ENCODE data around the gene SLCO3A1.

The SLCO3A1 gene

DNA sequence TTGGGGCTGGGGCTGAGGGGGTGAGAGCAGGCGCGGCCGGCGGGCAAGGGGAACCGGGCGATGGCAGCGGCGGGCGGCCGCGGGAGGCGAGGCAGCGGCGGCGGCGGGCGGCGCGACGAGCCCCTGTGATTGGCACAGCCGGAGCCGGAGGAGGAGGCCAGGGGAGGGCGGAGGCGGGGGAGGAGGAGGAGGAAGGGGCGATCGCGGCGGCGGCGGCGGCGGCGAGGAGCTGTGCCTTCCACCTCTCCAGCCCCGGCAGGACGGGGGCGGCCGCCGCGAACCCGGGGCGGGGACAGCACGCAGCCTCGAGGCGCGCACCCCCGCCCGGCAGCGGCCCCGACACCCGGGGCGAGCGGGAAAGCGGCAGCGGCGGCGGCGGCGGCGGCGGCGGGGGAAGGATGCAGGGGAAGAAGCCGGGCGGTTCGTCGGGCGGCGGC, at the start of gene SLCO3A1:
Gene SLCO3A1 (plus strand): TSS at position 198 of the 437 bp plus-strand sequence.
- DNase-seq (ENCODE audit: low read depth) = no peak

DNA sequence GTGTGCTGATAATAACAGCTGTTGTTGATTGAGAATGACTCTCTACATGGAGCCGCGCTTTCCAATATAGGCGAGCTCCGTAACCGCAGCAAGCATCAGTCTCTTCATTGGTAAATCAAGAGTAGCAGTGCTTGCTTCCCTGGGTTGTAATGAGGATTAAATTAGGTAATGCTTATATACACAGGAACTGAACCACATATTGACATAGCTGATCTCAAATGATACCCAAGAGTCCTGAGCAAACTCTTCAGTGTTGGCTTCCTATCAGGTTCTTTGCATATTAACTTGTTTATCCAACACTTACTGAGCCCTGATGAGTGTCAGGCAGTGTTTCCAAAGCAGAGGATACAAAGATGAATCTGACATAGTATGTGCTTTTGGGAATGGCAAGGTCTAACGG, 46.4 kb upstream of the SLCO3A1 start:
- DNase-seq (ENCODE audit: low read depth) = no peak

DNA sequence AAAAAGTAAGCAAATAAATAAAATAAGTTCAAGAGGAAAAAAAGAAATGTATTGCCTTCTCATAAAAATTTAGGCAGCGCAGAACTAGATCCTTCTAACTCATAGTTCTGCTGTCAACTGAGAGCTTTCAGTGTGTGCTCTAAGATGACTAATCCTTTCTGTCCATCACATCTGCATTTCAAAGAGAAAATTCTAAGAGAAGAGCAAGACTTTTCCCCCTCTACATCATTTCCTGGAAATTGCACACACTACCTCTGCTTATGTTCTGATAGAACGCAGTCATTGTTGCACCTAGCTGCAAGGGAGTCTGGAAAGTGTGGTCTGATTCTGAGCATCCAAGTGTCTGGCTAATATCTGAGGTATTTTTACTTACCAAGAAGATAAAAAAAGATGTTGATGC, 39.6 kb upstream of the SLCO3A1 start:
- no peak for DNase-seq (ENCODE audit: low read depth)

DNA sequence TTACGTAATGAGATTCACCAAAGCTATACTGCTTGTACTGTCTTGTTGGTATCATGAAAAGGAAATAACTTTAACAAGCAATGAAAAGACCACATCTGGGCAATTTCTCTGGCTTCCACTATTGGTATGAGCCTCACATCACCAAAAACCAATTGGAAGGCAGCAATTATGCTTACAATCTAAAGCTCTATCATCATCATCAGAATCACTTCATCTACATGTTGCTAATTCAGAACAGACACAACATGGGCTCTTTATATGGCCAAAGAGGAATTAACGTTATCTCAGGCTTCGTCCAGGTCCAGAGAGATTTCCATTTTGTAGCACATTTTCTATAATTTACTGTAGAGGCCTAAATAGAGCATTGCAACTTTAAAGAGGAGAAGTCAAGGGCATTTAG, 36.6 kb upstream of the SLCO3A1 start:
- no peak for DNase-seq (ENCODE audit: low read depth)

DNA sequence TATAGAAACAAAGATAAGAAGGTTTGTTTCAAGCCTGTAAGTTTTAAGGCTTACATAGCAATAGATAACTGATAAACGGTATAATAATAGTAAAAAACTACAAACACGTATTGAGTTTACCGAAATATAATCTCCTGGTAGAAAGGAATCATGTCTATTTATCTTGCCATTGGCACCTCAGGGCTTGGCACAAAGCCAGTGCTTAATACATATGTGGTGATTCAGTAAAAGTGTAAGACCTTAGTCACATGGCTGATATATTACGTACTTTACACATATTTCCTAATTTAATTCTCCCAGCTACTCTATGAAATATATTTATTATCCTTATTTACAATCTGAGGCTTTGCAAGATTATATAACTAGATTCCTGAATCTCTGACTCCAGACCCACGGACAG, 32.0 kb upstream of the SLCO3A1 start:
- no peak for DNase-seq (ENCODE audit: low read depth)

DNA sequence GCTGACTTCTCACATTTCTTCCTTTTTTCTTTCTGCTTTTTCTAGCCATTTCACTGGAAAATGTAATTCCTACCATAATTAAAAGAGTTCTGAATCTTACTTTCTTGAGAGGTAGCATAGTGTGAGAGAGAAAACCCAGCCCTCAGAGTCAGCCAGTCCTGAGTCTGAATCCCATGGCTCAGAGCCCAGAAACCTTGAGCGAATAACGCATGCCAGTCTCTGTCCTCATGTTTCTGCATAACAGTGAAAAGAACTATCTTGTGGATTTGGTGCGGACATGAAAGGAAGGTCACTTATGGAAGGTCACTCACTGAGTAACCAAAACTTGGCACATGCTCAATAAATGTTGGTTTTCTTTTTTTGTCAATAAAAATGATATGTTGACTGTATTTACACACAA, 29.3 kb upstream of the SLCO3A1 start:
- DNase-seq (ENCODE audit: low read depth) = no peak

DNA sequence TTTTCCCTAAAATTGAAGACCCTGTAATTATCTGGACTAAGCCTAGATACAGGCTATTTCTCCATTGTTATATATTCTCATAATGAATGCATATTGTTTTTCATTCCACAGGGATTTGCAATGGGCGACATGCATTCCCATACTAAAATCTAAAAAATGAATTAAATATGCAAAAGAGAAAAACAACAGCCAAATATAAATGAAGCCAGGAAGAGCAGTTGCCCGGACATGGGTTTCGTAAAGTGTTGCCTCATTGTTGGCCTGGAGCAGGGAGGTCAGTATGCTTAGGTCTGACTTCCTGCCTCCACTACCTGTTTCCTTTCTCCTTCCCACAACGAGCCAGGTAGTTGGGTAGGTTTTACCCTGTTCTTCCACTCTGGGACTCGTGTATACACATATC, 27.1 kb upstream of the SLCO3A1 start:
- DNase-seq (ENCODE audit: low read depth) = no peak

DNA sequence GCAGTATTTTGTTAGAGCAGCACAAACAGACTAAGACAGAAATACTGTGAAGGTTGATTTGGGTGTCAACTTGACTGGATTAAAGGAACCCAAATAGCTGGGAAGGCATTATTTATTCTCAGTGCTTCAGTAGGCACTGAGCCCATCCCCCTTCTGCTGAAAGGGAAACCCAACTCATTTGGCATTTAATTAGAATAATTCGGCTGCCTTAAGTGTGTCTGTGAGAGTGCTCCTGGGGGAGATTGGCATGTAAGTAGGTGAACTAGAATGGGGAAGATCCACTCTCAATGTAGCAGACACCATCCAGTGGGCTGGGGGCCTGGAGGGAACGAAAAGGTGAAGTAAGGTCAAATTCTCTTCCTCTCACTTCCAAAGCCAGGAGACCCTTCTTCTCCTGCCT, 20.5 kb upstream of the SLCO3A1 start:
- no peak for DNase-seq (ENCODE audit: low read depth)

DNA sequence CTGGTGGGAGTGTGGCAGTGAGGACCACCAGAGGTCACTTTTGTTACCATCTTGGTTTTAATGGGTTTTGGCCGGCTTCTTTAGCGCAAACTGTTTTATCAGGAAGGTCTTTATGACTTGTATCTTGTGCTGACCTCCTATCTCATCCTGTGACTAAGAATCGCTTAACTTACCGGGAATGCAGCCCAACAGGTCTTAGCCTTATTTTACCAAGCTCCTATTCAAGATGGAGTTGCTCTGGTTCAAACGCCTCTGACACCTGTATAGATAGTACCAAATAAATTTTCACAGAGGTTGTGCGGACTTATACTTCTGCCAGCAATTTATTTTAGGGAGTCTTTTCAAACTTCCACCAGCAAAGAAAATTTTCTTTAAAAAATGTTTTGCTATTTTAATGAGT, 13.6 kb upstream of the SLCO3A1 start:
- DNase-seq (ENCODE audit: low read depth) = no peak

DNA sequence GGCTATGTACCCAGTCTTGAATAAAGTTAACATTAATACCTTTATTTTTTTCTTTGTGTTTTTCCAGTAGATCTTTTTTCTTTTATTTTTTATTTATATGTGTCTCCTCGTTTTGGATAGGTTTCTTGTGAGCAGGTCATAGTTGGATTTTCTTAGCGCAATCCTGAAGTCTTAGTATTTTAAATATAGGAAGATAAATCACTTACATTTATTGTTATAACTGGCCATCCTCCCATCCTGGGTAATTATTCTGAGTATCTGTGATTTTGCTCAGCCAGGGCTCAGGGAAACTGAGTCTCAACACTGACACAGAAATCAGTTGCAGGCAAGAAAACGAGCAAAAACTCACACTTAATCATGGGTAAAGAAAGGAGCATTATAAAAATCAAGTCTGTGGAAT, 11.6 kb upstream of the SLCO3A1 start:
- DNase-seq (ENCODE audit: low read depth) = no peak

DNA sequence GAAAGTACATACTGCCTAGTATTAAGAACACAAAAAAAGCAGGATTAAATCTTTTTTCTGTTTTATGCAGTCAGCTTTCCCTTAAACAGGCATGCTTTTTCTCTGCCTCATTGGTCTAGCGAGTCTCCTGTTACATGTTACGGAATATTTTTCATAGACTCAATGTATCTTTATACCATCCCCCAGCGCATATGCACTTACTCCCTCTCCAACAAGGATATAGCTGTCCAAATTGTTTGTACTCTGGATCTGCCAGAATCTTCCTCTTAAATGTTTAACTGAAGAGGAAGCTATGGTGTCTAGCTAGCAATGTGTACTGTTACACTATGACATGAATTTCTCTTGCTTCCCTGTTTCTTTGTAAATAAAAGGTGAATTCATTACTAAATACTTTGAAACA, 9.2 kb upstream of the SLCO3A1 start:
- DNase-seq (ENCODE audit: low read depth) = no peak

DNA sequence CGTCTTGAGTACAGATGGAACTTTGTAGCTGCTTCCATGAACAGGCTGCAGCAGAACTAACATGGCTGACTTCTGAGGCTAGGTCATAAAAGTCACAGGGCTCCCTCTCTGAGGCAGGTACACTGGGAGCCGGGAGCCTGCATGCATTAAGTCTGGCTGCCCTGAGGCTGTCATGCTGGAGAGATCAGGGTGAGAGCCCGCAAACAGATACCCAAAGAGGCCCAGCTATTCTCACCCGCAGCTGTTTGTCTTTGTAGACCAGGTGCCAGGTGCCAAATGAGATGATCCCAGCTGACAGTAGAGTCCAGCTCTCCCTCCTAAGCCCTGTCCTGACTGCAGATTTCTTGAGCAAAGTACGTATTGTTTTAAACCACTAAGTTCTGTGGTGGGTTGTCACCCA, 8.6 kb upstream of the SLCO3A1 start:
- no peak for DNase-seq (ENCODE audit: low read depth)

DNA sequence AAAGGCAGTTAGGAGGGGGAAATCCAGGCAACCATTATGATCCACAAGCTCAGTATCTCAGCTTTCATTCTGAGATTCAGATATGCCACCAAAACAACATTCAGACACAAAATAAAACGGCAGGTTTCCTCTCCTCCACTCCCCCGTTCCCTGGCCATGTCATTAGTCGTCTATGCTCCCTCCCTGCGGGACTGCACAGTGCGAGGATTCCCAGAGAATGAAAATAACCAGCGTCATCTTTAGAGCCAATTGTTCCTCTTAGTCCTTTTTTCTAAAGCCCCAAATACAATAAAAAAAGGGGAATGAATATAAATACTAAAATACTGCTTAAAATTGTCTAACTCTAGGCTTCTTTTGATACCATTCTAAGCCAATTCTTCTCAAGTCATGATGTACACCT, 7.8 kb upstream of the SLCO3A1 start:
- DNase-seq (ENCODE audit: low read depth) = no peak

DNA sequence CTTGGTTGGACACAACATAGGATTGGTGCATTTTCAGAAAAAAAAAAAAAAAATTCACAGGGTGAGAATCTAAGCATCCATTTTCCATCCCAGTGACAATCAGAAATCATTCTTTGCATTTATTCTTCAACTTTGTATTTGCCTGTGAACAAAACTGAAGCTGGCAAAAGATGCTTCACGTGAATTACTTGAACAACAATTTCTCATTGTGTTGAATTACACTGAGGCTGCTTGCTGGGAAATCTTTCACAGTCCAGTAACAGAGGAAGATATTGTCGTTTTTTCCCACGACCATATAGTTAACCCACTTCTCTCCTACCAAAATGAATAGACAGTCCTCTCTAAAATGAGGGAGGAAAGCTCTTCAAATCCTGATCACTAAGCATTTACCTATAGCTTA, 4.3 kb upstream of the SLCO3A1 start:
- no peak for DNase-seq (ENCODE audit: low read depth)

DNA sequence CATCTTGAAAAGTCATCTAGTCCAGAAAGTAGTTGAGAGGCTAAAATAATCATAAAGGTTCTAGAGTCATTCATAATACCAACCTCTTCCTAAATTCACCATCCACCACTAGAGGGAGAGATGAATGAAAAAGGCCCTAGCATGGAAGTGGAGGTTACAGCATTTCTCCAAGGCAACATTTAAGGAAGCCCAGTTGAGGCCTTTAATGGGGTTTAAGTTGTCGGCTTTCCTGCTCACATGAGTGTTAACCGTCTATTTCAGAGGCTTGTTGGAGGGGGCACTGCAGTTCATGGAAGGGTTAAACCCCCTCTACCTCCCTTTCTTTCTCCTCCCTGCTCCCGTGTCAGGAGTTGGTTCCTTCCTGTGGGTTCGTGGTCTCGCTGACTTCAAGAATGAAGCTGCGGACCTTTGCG, 3.8 kb upstream of the SLCO3A1 start:
- no peak for DNase-seq (ENCODE audit: low read depth)

DNA sequence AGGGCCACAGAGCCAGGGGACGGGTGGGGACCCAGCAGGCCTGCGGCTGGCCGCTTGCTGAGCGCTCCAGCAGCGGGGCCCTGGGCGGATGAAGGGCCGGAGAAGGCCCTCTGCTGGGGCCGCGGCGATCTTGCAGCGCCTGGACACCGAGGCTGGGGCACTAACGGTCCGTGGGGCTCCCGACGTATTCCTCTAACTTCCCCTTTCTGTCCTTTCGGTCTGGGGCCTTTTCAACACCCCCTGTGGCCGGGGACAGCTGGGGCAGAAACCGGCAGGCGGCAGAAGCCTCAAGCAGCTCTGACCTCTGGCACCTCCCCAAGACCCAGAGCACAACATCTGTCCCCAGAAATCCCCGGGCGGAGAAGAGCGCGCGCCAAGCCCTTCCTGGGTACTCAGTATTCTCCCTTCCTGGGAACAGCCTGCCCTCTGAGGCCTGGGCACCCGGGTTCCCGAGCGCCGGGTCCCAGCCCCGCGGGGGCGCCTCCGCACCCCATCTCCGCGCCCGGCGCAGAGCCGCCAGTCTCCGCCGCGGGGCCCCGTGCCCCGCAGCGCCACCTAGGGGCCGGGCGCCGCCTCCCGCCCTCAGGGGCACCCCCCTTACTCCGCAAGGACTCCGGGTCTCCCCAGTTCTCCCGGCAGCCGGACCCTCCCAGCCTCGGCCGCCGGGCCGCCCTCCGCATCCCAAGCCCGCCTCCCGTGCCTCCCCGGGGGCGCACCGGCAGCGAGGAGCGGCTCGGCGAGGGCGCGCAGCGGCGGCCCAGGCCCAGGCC, 582 bp upstream of the SLCO3A1 start:
- DNase-seq (ENCODE audit: low read depth) = no peak

DNA sequence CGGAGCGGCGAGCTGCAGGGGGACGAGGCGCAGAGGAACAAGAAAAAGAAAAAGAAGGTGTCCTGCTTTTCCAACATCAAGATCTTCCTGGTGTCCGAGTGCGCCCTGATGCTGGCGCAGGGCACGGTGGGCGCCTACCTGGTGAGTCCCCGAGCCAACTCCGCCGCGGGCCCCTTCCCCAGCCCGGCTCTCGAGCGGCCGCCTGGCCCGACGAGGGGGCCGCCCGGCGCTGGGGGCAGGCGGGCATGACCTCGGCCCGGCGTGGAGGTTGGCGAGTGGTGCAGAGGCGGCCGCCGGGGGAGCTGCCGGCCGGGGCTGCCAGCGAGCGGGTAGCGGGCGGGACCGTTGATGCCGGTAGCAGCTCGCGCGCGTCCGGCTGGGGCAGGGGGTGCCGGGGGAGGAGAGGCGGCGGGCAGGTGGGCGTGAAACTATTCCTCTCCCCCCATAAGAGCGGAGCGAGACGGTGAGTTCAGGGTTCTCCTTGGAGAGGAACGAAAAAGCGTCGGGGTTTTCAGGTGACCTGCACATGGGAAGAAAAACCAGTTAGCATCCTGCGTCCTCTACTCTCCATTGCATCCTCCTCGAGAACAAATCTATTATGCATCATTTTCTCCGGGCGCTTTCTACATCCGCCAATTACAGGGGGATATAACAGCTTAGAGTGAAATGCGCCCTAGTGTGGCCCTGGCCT, 585 bp downstream of the SLCO3A1 start:
- no peak for DNase-seq (ENCODE audit: low read depth)

DNA sequence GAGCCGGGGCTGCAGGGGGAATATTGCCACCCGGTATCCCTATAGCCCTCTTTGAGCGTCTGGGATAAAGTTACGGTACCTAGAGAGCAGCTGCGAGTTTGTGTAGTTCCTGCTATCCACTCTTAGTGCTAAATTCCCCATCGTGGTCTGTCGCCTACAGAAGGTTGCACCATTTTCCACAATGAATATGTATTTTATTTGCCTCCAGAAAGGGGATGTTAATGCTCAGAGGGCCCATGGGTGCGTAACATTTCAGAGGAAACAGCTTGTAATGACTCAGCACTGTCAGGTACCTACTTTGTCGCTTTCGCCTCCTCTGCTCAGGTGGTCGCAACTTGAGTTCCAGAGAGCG, 1.1 kb downstream of the SLCO3A1 start:
- DNase-seq (ENCODE audit: low read depth) = no peak

DNA sequence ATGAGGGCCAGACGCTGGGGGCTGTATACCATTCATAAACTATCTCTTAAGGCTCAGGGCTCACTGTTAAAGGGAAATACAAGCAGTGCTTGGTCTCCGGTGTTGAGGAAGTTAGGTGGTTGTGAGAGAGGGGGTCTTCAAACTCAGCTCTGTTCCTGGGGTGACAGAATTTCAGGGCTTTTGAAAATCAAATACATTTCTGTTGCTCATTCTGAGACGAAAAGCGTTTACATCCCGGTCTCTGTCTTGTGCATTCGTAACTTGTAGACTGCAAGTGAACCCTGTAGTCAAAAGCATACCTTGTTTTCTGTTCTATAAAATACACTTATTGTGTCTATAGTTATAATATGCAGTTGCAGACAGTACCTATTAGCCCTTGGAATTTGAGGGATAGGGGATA, 1.7 kb downstream of the SLCO3A1 start:
- DNase-seq (ENCODE audit: low read depth) = no peak

DNA sequence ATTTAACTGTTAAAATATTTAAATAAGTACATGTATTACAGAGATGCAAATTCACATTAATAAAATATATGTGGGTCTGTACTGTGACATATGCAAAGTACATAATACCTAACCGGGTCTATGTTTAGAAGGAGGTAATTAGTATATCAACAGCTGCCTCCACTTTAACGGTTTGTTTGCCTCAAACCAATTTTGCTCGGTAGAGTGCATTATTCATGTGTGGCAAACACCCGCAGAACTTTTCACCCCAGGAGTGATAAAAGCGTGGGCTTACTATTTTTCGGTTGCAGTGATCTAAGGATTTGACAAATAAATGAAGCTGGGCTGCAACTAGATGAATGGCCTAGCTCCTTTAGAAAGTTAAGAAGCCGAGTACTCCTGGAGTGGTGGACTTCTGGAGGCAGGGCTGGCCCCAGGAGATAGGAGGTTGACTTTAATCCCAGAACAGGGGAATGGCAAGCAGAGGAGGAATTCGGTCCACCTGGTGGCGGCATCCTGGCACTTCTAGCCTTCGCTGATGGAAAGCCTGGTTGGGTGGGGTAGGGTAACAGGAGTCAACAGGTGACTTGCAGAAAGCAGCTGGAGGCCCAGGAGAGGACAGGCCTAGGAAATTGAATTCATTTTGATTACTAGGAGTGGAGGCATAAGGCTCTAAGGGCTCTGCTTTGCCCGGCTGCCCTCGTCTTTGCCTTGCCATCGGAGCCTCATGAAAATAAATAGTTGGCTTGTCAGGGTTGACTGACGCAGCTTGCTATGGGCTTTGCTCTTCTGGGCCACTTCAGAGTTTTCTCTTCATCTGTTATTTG, 2.4 kb downstream of the SLCO3A1 start:
- DNase-seq (ENCODE audit: low read depth) = no peak

DNA sequence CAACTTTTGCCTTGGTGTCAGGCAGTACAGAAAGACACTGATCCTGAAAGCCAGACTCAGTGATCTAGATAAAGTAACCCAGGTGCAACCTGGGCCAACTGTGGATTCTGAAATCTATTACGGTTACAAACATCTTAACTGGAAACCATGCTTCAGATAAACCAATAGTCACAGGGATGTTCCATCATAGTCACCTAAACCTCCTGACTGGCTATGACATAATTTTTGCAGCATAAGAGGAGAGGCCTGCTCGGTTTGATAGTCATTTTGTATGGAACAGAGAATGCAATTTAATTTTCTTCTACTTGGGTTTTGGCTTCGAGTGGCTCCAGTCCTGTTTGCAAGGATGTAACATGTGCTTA, 3.7 kb downstream of the SLCO3A1 start:
- no peak for DNase-seq (ENCODE audit: low read depth)

DNA sequence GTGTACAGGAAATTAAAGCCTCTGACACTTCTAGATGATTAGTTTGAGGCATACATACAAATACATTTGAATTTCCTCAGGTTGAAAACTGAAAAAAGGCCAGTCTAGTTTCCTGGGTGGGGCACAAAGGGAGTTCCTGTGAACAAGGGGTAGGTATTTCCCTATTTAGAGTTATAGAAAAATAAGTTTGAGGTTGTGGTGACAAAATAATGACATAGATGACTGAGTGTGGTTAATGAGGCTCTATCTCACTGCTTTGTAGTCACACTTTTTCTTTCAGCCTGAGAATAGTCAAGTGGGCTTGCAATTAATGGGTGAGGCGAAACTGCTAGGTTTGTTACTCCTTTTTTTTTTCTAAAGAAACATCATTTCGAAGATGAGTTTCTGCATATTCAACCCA, 4.3 kb downstream of the SLCO3A1 start:
- no peak for DNase-seq (ENCODE audit: low read depth)

DNA sequence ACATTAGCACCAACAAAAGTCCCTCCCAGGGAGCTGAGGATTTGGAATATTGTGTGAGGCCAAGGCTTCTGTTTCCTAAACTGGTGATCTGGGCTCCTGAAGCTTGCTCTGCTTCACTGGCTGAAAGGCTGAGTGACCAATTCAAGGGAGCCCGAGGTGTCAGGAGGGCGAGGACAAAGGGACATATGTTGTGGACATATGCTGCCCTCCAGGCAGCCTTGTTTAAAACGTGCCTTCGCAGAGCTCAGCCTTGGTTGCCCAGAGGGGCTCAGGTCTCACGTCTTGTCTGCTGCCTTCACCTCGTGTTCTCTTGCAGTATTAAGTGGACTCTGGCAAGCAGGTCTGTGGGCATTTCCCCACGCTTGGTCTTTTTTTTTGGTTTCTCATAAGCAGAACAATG, 7.0 kb downstream of the SLCO3A1 start:
- DNase-seq (ENCODE audit: low read depth) = no peak
